HG03095 (cell line): Measurements from ENCODE around the gene CCDC178.

Experiments
- ATAC-seq: cut with Tn5 transposase; IDR thresholded peaks from one replicate; pipeline ENCODE4 v1.9.1; 2021; ENCODE audit warnings: moderate library complexity; ENCODE audit not compliant: unreplicated experiment

Gene CCDC178

DNA sequence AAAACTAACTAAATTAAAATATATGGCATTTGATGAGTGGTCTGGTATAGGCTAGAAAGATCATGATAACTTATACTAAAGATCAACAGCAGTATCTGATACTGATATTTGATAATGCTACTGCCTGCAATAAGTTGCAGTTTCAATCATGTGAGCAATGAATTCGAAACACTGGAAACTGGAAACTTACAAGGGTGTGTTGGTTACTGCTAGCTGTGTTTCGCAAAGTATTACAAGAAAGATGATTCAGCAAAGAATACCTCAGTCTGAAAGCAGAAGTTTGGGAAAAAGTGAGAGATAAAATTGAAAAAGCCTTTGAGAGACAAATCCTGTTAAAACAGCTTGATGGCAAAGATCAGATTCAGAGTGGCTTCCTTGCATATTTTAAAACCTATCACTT, 294.5 kb downstream of the CCDC178 start:
- ATAC-seq: no peak

DNA sequence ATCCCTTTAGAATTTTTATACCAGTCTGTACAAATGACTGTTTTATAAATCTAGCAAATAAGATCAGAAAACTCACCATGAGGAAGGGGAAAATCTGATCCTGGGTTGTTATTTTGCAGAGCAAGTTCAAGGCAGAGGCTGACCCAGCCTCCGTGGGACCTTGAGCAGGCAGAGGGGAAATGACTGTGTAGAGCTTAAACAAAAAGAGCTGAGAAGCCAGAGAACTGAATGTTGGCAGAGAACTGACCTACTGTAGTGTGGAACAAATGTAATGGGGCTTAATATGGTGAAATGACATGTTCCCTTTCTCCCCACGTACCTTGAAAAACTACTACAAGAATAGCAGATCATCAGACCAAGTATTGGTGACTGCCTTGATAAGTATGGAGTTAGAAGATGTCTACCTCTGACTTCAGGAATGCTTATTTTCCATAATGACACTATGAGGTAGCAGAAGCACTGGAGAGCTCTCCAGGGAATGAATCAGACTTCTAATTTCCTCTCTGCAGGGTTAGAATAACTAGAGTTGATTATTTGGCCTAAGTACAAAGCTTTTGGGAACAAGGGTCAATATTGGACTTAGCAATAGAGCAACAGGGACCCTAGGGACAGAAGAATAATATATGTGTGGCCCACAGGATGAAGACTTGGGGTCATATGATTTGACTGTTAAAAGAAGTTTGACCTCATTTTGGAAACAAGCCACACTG, 304.4 kb downstream of the CCDC178 start:
- no peak for ATAC-seq

GRCh38 chr18:33132657-33133056, 307.9 kb downstream of the CCDC178 start:
- no peak for ATAC-seq

DNA sequence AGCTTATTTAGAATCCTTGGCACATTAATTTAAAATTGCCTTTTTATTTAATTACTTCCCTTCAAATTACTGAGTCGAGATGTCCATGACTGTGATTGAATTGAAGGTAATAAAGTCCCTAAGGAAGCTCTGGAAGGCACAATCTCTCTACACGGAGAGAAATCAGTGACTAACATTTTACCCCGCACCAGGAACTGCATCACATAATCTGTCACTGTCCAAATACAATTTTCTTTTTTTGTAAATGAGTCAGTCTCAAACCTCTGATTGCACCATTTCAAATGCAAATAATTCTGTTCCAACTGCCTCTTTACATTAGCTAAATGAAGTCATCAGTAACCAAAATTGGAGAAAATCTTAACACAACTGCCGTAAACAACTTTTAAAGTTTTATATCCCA, 311.9 kb downstream of the CCDC178 start:
- no peak for ATAC-seq

GRCh38 chr18:33123862-33124518, 316.5 kb downstream of the CCDC178 start:
- ATAC-seq: no peak

DNA sequence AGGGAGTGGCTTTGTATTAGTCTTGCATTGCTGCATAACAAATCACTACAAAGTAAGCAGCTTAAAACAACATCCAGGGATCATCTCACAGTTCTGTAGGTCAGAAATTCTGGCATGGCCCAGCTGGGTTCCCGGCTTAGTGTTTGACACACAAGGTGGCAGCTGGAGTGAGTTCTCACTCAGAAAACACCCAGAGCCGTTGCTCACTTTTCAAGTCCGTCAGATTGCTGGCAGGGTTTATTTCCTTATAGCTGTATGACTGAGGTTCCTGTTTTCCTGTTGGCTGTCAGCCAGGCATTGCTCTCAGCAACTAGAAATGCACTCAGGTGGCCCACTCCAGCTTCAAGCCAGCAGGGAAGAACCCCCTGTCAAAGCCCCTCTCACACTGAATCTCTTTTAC, 324.1 kb downstream of the CCDC178 start:
- no peak for ATAC-seq

GRCh38 chr18:33115917-33116316, 324.6 kb downstream of the CCDC178 start:
- ATAC-seq: no peak

DNA sequence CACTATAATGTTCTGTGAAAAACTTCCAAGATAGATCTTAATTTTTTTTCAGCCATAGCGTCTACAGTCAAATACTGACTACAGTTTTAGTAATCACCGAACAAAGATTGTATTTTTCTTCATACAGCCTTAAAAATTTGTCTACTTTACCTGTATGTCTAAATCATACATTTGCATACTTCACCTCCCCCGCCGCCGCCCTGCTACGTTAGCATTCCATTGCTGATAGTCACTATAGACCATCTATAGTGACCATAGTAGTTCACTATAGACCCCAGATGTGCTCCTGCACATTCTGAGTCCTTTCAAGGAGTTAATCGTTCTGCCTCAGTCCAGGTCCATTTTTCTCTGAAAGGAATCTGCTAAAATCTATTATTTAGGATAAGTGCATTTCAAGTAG, 325.0 kb downstream of the CCDC178 start:
- ATAC-seq: no peak

DNA sequence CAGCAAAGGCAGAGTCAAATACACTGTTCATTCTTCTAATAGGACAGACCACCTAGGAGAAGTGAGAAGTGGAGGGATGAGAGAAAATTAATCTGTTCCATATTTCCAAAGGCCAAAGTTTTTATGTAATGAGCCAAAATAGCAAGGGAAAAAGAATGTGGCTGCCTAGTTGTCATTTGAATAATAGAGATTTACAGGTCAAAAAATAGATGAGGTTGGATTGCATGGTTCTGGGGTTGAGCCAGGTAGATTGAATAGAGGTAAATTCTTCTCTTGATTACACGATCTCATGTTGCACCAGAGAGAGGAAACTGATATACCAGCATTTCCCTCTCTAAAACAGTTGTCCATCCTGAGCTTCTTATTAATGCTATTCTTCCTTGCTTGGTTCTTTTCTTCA, 325.8 kb downstream of the CCDC178 start:
- ATAC-seq: no peak

- no peak for ATAC-seq
These were observed 327.1 kb downstream of the CCDC178 start for GRCh38 chr18:33113416-33113815.

DNA sequence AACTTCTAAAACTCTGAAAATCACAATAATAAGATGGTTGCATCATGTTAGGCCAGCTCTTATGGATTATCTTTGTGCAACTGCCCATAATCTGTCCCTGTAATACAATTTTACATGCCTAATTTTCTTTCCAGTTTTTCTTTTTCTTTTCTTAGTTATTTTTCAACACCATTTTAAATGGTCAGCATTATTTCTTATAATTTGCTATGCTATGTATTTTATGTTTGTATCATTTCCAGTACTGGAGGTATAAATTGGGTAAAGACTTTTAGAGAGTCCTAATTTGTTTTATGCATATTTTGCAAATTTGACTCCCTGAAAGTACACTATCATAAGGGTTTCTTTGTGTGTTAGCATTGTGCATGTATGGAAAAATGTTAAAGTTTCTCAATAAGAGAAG, 333.0 kb downstream of the CCDC178 start:
- no peak for ATAC-seq

DNA sequence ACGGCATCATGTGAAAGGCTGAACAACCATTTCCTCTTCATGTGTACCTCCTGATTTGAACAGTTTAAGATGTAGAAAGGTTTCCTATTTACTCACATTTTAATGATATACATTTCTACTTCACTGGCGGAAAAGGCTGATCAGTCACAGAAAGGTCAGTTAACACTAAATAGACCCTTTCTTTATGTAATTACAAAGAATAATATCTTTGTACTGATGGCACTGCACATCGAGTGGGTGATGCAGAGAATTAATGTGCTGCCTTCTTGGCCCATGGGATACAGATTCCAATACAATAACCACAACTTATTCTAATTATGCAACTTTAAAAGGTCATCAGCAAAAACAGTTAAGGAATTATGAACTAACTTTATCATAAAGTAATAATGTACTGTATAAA, 339.2 kb downstream of the CCDC178 start:
- ATAC-seq: no peak

GRCh38 chr18:33099626-33100025, 340.9 kb downstream of the CCDC178 start:
- no peak for ATAC-seq

DNA sequence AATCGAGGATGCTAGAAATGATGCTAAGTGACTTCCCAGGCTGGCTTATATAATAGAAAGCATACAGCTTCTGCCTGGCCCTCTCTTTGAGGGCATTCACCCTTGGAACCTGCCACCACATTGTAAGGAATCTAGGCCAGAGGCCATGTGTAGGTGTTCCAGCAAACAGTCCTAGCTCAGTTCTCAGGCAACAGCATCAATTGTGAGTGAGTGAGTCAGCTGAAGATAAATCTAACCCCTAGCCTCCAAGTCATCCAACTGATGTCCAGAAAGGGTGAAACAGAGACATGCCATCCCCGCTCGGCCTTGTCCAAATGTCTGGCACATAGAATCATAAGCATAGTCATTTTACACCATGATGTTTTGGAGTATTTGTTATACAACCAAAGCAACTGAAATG, 343.4 kb downstream of the CCDC178 start:
- no peak for ATAC-seq

- no peak for ATAC-seq
These were observed 350.1 kb downstream of the CCDC178 start for GRCh38 chr18:33090461-33090860.

DNA sequence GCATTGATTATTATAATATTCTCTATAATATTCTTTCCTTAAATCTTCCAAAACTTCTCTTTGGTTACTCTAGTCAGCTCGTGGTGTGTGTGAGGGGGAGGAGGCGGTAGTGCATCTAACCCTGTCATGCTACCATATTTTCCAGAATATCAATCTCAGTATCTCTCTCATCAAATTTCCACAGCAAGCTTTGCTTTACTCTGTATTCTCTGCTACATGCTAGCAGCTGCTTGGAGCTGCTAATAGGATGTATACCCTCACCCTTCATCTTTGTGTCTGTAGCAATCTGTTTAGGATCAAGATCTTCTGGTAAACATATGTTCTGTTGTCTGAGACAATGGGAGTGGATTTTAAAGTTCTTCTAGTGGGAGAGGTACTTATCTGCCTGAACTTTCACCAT, 363.9 kb downstream of the CCDC178 start:
- no peak for ATAC-seq

GRCh38 chr18:33074125-33074524, 366.4 kb downstream of the CCDC178 start:
- no peak for ATAC-seq

DNA sequence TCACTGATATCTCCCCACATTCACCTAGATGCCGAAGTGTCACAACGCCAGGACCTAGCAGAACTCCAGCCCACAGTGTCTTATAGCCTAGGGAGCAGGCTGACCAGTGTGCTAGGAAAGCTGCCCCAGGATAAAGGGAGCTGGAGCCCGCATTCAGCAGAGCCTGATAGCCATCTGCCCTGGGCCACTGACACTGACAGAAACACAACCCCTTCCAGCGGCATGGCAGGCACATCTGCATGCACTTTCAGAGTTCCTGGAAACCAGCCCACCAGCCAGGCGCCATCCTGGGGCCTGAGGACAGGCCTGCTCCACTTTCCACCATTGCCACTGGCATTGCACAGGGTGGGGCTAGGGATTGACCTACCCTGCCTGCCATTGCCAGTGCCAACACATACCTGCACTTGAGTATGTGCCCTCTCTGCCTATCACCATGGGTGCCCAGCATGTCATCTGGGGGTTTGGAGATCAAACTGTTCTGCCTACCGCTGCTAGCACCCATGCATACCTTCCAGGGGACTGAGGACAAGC, 377.6 kb downstream of the CCDC178 start:
- no peak for ATAC-seq

DNA sequence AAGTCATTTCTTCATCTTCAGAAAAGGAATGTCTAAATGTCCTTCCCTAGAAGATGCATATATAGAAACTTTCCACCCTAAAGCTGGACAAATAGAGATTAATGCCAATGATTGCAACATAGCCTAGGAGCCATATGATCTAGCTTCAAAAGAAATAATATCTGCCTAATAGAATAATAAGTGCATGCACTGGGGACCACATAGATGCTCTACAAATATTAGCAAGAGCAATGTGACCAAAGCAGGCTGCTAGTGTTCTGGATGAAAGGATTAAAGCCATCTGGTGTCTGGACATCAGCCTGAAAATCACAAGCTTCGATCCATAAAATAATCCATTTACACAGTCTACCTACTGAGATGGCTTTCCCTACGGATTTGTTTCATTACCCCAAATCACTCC, 387.6 kb downstream of the CCDC178 start:
- ATAC-seq: no peak

GRCh38 chr18:33051407-33051806, 389.1 kb downstream of the CCDC178 start:
- no peak for ATAC-seq

DNA sequence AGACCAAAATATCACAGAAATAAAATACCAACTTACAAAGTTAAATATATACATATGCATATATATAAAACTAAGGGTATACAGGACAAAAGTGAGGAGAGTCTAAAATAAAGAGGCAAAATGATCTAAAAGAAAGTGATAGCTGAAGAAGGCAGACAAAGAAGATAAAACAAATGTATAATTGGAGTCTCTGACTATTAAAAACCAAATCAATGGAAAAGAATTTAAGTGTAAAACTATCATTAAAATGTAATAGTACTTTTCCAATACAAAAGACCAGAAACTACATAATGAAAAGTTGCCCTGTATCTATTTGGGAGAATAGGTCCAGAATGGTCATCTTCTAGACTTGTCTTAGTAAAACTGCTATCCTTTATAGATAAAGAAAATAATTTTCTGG, 400.3 kb downstream of the CCDC178 start:
- ATAC-seq: no peak

DNA sequence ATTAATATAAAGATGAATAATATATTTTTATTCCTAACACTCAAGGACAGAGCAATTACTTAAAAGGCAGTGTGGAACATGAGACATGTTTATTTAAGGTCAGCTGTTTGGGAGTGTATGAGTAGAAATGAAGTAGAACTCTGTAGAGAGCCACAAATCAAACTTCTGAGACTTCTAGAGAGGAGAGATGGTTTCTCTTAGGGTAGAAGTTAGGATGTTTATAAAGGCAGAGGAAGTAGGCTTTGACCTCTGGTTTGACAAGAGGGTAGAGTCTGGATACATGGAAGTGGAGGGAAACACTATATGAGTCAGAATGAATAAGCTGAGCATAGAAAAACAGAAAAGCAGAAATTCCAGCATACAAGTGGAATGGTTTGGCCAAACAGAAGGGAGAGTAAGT, 405.6 kb downstream of the CCDC178 start:
- no peak for ATAC-seq

- ATAC-seq: no peak
These were observed 406.3 kb downstream of the CCDC178 start for GRCh38 chr18:33034212-33034611.
